HG02885 (cell line): Measurements from ENCODE around the gene TP63.

Experiments used
- ATAC-seq: cut with Tn5 transposase; IDR thresholded peaks from one replicate; pipeline ENCODE4 v1.9.1; 2021; ENCODE audit warnings: mild to moderate bottlenecking; ENCODE audit not compliant: unreplicated experiment, poor library complexity

Gene TP63

GRCh38 chr3:189901481-189901880 is 270.3 kb downstream of the TP63 start:
- ATAC-seq: no peak

GRCh38 chr3:189902230-189903186 is 271.3 kb downstream of the TP63 start:
- no peak for ATAC-seq

- ATAC-seq: no peak
Measured at GRCh38 chr3:189903562-189904250, 272.5 kb downstream of the TP63 start.

- ATAC-seq: no peak
Measured at GRCh38 chr3:189907803-189908202, 276.6 kb downstream of the TP63 start.

- no peak for ATAC-seq
Measured at GRCh38 chr3:189908646-189909045, 277.5 kb downstream of the TP63 start.

GRCh38 chr3:189909139-189909538 is 277.9 kb downstream of the TP63 start:
- ATAC-seq: no peak

- ATAC-seq: no peak
Measured at GRCh38 chr3:189909573-189909972, 278.4 kb downstream of the TP63 start.

GRCh38 chr3:189911001-189911400 is 279.8 kb downstream of the TP63 start:
- ATAC-seq: no peak

GRCh38 chr3:189914799-189915198 is 283.6 kb downstream of the TP63 start:
- ATAC-seq: no peak

- no peak for ATAC-seq
Measured at GRCh38 chr3:189921770-189922169, 290.6 kb downstream of the TP63 start.

GRCh38 chr3:189927975-189928895 is 297.0 kb downstream of the TP63 start:
- ATAC-seq: no peak

- no peak for ATAC-seq
Measured at GRCh38 chr3:189936201-189936945, 305.2 kb downstream of the TP63 start.

GRCh38 chr3:189937302-189938127 is 306.3 kb downstream of the TP63 start:
- no peak for ATAC-seq

GRCh38 chr3:189941125-189941524 is 309.9 kb downstream of the TP63 start:
- ATAC-seq: no peak

GRCh38 chr3:189941679-189942078 is 310.5 kb downstream of the TP63 start:
- no peak for ATAC-seq

- ATAC-seq: no peak
Measured at GRCh38 chr3:189942948-189943347, 311.8 kb downstream of the TP63 start.

GRCh38 chr3:189944285-189945145 is 313.3 kb downstream of the TP63 start:
- no peak for ATAC-seq
